DOHH2 (cell line): ENCODE measurements around the gene ARL8B.

ENCODE experiments used
- H3F3A ChIP-seq: fragments of 200-600 bp; sonication (generic), shearing (Covaris generic); 2 replicates; pipeline ENCODE4 v1.6.0; 2016; ENCODE audit warnings: antibody characterized with exemption, mild to moderate bottlenecking; ENCODE audit not compliant: control insufficient read depth, insufficient read depth
- H3K27ac ChIP-seq: fragments of 200-600 bp; sonication (generic); 2 replicates; pipeline ENCODE4 v1.5.1; 2014; ENCODE audit warnings: low read depth, mild to moderate bottlenecking, low read length, moderate library complexity
- H3K27me3 ChIP-seq: fragments of 200-600 bp; sonication (generic); 2 replicates; pipeline ENCODE4 v1.6.1; 2014; ENCODE audit warnings: mild to moderate bottlenecking, low read length, mixed read lengths; ENCODE audit not compliant: control insufficient read depth
- H3K36me3 ChIP-seq: fragments of 200-600 bp; sonication (generic); 2 replicates; pipeline ENCODE4 v1.6.1; 2014; ENCODE audit warnings: mild to moderate bottlenecking, low read length, moderate library complexity, mixed read lengths; ENCODE audit not compliant: control insufficient read depth
- H3K4me1 ChIP-seq: fragments of 200-600 bp; sonication (generic); 2 replicates; pipeline ENCODE4 v1.6.1; 2014; ENCODE audit warnings: mild to moderate bottlenecking, low read length, mixed read lengths; ENCODE audit not compliant: control insufficient read depth
- H3K4me2 ChIP-seq: fragments of 200-600 bp; sonication (generic); 2 replicates; pipeline ENCODE4 v1.6.0; 2014; ENCODE audit warnings: mild to moderate bottlenecking, low read length, moderate library complexity
- H3K4me3 ChIP-seq: fragments of 200-600 bp; sonication (generic); 2 replicates; pipeline ENCODE4 v1.5.1; 2014; ENCODE audit warnings: mild to moderate bottlenecking, low read length, mixed read lengths
- H3K79me2 ChIP-seq: fragments of 200-600 bp; sonication (generic); 2 replicates; pipeline ENCODE4 v1.6.1; 2014; ENCODE audit warnings: mild to moderate bottlenecking, low read length, mixed read lengths; ENCODE audit not compliant: control insufficient read depth
- H3K9me2 ChIP-seq: fragments of 200-600 bp; sonication (generic); replicated peaks from 2 replicates; pipeline ENCODE4 v1.6.1; 2014; ENCODE audit warnings: mild to moderate bottlenecking, low read length, mixed read lengths; ENCODE audit not compliant: control insufficient read depth
- H3K9me3 ChIP-seq: fragments of 200-600 bp; sonication (generic); 2 replicates; pipeline ENCODE4 v1.6.1; 2014; ENCODE audit warnings: antibody characterized with exemption, low read length, mixed read lengths; ENCODE audit not compliant: control insufficient read depth, insufficient read depth
- H4K20me1 ChIP-seq: fragments of 200-600 bp; sonication (generic); 2 replicates; pipeline ENCODE4 v1.6.0; 2014; ENCODE audit warnings: low read depth, mild to moderate bottlenecking, antibody characterized with exemption, low read length, moderate library complexity; ENCODE audit not compliant: control insufficient read depth, insufficient read depth
- CTCF ChIP-seq: fragments of 200-600 bp; sonication (generic); IDR thresholded peaks from one replicate; pipeline ENCODE4 v1.5.1; 2014; ENCODE audit warnings: antibody characterized with exemption, mild to moderate bottlenecking, low read depth, low read length; ENCODE audit not compliant: poor library complexity, severe bottlenecking
- EZH2phosphoT487 ChIP-seq: fragments of 200-600 bp; sonication (generic); IDR thresholded peaks from 2 replicates; pipeline ENCODE4 v1.6.1; 2017; ENCODE audit warnings: borderline replicate concordance, mild to moderate bottlenecking, antibody characterized with exemption, low read length, moderate library complexity, mixed read lengths

ARL8B gene

GRCh38 chr3:5140230-5140621 lies 18.1 kb downstream of the ARL8B start:
- Histone ChIP-seq H4K20me1 (no peaks in the 10 kb centered on the region), H3K79me2 (peaks cover 96% of the 10 kb centered on the region), H3K4me3 (no peak overlapping the region), H3K4me2 (no peak overlapping the region), H3K36me3 (peaks cover 36% of the 10 kb centered on the region), H3K4me1 (peaks cover 58% of the 10 kb centered on the region), H3K27me3 (no peaks in the 10 kb centered on the region), H3K9me3 (no peaks in the 10 kb centered on the region), H3F3A (peaks cover 5% of the 10 kb centered on the region; the same call in 1 of the 2 replicates), H3K27ac (no peak overlapping the region), H3K9me2 (no peaks in the 10 kb centered on the region)
- TF ChIP-seq CTCF (no peak), EZH2phosphoT487 (no peak)

GRCh38 chr3:5140839-5141238 lies 18.7 kb downstream of the ARL8B start:
- H3F3A ChIP-seq: peaks cover 5% of the 10 kb centered on the region; the same call in 1 of the 2 replicates
- no peaks in the 10 kb centered on the region for H4K20me1 ChIP-seq
- H3K27me3 ChIP-seq: no peaks in the 10 kb centered on the region
- TF ChIP-seq CTCF: no peak
- no peak for TF ChIP-seq EZH2phosphoT487
- no peaks in the 10 kb centered on the region for H3K9me2 ChIP-seq
- H3K79me2 ChIP-seq: peaks cover 99% of the 10 kb centered on the region
- H3K36me3 ChIP-seq: peaks cover 38% of the 10 kb centered on the region
- no peak overlapping the region for H3K27ac ChIP-seq
- peaks cover 58% of the 10 kb centered on the region for H3K4me1 ChIP-seq
- no peak overlapping the region for H3K4me3 ChIP-seq
- H3K9me3 ChIP-seq: peaks cover under 1% of the 10 kb centered on the region; the same call in 1 of the 2 replicates
- H3K4me2 ChIP-seq: no peak overlapping the region

GRCh38 chr3:5141760-5142159 lies 19.7 kb downstream of the ARL8B start:
- Histone ChIP-seq H3K36me3 (peaks cover 47% of the 10 kb centered on the region), H3F3A (no peaks in the 10 kb centered on the region), H3K27me3 (no peaks in the 10 kb centered on the region), H3K27ac (no peak overlapping the region), H3K4me1 (peaks cover 50% of the 10 kb centered on the region), H3K9me3 (peaks cover 10% of the 10 kb centered on the region; the same call in 1 of the 2 replicates), H3K9me2 (no peaks in the 10 kb centered on the region), H3K4me2 (no peak overlapping the region), H3K4me3 (no peak overlapping the region), H3K79me2 (peaks cover 100% of the 10 kb centered on the region), H4K20me1 (no peaks in the 10 kb centered on the region)
- TF ChIP-seq EZH2phosphoT487: no peak

- H3K9me2 ChIP-seq: no peaks in the 10 kb centered on the region
- 0 out of 2 replicates have a peak overlapping the region, but pooled peaks have one; percentile 10 for H3K4me2 ChIP-seq
- H3K4me3 ChIP-seq: no peak overlapping the region
- H4K20me1 ChIP-seq: no peaks in the 10 kb centered on the region
- H3F3A ChIP-seq: no peaks in the 10 kb centered on the region
- peaks cover 100% of the 10 kb centered on the region for H3K79me2 ChIP-seq
- H3K27me3 ChIP-seq: no peaks in the 10 kb centered on the region
- H3K9me3 ChIP-seq: peaks cover 11% of the 10 kb centered on the region; the same call in 1 of the 2 replicates
- H3K36me3 ChIP-seq: peaks cover 47% of the 10 kb centered on the region
- H3K27ac ChIP-seq: no peak overlapping the region
- TF ChIP-seq EZH2phosphoT487: no peak
- no peak for TF ChIP-seq CTCF
- peaks cover 36% of the 10 kb centered on the region for H3K4me1 ChIP-seq
These were observed 21.4 kb downstream of the ARL8B start for GRCh38 chr3:5143464-5143863.
